Epidermal melanocyte (primary cell): Measurements from ENCODE around the gene PRR19.

Experiments
- DNase-seq: peaks from one replicate; pipeline ENCODE4 v3.0.0; 2011; ENCODE audit warnings: low spot score; ENCODE audit not compliant: insufficient read length

The PRR19 gene

DNA sequence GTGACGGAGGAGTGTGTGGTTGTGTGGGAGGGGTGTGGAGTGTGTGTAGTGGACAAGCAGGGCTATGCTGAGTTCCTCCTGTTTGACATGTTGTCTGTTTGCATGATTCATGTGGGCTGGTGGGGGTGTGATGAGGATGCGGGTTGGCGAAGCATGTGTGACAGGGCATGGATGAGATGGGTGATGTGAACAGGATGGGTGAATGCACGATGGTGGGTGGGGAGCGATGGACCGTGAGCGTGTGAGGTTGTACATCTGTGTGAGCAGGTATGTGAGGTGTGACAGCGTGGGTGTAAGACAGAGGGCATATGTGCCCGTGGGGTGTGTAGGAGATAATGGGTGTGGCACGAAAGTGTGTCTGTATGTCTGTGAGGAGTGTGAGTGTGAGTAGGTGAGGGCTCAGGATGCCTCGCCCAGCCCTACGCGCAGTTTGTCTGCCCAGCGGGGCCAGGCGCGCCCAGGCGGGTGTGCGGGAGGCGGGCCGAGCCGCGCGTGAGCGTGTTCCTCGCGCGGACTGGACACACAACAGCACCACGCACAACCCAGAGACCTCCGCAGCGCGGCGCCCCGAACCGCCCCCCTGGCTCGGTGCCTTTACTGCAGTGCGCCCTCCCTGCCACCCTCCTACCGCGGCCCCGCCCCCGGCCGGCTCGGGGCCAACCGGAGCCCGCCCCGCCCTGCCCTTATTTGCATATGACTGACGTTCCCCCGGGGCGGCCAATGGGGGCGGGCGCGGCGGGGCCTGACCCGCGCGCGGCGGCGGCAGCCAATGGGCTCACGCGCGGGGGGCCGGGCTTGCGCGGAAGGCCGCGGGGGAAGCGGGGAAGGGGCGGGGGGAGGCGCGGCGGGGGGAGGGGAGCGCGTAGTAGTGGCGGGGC lies 18.5 kb upstream of the PRR19 start:
- peak; percentile 92 for DNase-seq

DNA sequence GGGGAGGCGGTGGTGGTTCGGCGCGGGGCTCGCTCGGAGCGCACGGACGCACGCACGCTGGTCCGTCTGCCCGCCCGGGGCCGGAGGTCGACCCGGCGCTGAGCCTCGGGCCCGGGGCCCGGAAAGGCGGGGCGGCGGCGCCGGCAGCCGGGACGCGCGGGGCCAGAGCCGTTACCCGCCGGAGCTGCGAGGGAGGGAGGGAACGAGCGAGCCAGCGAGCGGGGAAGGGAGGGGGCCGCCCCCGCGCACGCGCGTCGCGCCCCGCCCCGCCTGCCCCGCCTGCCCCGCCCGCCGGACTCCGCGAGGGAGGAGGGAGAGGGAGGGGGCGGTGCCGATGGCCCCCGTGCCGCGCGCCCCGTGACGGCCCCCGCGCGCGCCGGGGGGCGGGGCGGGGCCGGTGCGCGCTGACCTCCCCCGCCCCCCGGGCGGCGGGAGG lies 17.8 kb upstream of the PRR19 start:
- DNase-seq: peak; percentile 91

DNA sequence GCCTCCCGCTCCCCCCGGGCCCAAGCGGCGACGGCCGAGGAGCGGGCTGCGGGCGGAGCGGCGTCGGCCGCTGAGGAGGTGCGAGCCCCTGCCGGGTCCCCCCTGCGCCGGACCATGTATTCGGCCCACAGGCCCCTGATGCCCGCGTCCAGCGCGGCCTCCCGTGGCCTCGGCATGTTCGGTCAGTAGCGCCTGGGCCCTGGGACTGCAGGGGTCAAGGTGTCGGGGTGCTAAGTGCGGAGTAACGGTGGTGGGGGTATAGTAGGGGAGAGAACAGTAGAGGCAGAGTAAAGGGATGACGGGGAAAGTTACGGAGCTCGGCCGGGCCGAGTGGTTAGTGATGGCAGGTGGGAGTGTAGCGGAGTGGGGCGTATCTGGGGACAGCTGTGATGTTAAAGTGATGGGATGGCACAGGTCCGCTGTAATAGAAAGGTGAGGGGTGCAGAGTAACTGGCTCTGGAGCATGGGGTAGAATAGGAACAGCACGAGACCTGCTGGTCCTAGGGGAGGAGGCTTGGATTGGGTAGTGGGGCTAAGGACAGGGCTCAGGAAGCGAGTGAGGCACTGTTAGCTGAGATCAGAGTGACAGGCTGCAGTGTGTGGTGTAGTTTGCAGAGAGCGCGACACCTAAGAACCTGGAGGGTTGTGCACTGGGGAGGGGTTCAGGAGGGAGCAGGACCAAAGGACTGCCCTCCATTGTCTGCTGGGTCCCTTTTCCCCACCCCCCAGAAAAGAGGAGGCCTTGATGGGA lies 17.2 kb upstream of the PRR19 start:
- DNase-seq: no peak

DNA sequence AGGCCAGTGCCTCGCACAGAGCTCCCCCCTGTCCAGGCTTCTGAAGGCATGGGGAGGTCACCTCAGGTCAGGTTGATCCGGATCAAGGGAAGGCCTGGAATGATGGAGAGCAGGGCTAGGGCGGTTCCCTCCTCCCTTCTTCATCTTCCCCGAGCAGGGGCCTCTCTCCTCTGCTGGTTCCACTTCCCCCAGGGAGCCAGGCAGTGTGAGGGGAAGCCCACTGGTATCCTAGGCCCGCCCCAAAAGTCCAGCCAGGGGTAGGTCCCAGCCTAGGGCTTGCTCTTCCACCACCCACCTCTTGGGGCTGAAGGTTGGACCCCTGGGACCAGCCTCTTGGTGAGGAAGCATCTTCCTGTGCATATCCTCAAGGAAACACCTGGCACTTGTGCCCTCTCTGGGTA lies 16.4 kb upstream of the PRR19 start:
- DNase-seq: no peak

GRCh38 chr19:42285988-42286348 lies 16.0 kb upstream of the PRR19 start:
- DNase-seq: no peak

DNA sequence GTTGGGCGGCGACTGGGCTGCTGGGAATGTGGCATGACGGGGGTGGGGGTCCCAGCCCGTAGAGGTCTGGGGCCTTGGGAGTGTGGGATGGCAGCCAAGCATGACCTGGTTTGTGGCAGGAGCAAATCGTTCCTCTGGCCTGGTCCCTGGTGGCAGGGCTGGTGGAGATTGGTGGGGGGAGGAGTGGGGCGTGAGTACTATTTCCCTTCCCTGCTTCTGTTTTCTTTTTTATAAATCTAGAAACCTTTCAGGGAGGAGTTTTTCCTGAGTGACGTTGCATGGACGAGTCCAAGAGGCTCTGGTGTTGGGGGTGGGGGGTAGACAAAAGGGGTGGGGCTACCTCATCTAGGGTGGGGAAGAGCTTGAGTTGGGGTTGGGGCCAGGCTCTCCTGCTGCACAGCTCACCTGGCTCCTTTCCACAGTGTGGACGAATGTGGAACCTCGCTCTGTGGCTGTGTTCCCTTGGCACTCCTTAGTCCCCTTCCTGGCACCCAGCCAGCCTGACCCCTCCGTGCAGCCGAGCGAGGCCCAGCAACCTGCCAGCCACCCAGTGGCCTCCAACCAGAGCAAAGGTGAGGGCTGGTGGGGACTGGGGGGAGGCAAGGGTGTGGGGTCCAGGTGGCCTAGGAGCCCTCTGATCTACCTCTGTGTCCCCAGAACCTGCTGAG lies 15.4 kb upstream of the PRR19 start:
- DNase-seq: no peak

DNA sequence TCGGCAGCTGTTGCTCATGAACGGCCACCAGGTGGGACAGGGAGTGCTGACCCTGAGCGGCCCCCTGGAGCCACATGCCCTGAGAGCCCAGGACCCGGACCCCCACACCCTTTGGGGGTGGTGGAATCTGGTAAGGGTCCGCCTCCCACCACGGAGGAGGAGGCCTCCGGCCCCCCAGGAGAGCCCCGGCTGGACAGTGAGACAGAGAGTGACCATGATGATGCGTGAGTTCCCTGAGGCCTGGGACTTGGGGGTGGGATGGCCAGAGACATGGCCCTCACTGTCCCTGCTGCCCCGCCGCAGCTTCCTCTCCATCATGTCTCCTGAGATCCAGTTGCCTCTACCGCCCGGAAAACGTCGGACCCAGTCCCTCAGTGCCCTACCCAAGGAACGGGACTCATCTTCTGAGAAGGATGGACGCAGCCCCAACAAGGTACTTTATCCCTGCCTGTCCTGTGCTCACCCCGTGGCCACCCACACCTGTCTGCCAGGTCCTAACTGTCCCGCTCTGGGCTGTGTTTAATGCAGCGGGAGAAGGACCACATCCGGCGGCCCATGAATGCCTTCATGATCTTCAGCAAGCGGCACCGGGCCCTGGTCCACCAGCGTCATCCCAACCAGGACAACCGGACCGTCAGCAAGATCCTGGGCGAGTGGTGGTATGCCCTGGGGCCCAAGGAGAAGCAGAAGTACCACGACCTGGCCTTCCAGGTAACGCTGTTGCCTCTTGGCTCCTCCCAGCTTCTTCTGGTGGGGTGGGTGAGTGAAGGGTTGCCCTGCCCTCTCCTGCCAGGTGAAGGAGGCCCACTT lies 14.7 kb upstream of the PRR19 start:
- DNase-seq: no peak

- no peak for DNase-seq
Observed at GRCh38 chr19:42287827-42288107, 14.2 kb upstream of the PRR19 start.

GRCh38 chr19:42288387-42288786 lies 13.5 kb upstream of the PRR19 start:
- DNase-seq: no peak

GRCh38 chr19:42288881-42289555 lies 12.9 kb upstream of the PRR19 start:
- DNase-seq: no peak

DNA sequence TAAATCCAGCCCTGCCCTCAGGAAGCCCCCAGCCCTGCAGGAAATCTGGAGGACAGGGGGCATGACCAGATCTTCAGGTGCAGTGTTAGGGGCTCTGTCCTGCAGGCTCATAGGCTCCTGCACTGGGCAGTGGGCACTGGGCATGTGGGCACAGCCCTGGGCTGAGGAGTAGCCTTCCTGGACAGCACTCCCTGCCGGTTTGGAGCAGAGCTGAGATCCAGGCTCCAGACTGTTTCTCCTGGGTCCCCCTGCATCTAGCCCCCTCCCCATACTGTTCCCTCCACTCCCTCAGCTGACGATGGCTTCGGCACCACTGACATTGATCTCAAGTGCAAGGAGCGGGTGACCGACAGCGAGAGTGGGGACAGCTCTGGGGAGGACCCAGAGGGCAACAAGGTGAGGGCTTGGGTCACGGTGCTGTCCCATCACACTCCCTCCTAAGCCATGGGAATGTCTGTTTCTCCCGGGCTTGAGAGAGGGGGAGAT lies 12.3 kb upstream of the PRR19 start:
- no peak for DNase-seq

- no peak for DNase-seq
Observed at GRCh38 chr19:42290136-42290522, 11.8 kb upstream of the PRR19 start.

GRCh38 chr19:42290523-42291434 lies 11.2 kb upstream of the PRR19 start:
- no peak for DNase-seq

- DNase-seq: no peak
Observed at GRCh38 chr19:42291435-42291810, 10.5 kb upstream of the PRR19 start.

GRCh38 chr19:42292042-42292960 lies 9.6 kb upstream of the PRR19 start:
- no peak for DNase-seq

DNA sequence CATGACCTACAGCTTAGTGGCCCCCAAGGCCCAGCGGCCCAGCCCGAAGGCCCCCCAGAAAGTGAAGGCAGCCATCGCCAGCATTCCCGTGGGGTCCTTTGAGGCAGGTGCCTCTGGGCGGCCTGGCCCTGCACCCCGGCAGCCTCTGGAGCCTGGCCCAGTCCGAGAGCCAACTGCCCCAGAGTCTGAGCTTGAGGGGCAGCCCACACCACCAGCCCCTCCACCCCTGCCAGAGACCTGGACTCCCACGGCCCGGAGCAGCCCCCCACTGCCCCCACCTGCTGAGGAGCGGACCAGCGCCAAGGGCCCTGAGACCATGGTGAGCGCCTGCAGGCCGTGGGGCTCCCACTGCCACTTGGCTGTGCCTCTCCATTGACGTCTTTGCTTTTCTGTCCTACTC lies 9.0 kb upstream of the PRR19 start:
- no peak for DNase-seq

DNA sequence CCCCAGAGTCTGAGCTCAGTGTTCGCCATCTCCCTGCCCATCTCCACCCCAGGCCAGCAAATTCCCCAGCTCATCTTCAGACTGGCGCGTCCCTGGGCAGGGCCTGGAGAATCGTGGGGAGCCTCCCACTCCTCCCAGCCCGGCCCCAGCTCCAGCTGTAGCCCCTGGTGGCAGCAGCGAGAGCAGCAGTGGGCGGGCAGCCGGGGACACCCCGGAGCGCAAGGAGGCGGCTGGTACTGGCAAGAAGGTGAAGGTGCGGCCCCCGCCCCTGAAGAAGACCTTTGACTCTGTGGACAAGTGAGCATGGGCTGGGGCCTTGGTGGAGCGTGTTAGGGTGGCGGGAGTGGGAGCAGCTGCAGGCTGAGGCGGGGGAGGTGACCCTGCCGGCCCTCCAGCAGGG lies 8.4 kb upstream of the PRR19 start:
- DNase-seq: no peak

GRCh38 chr19:42293948-42294347 lies 8.0 kb upstream of the PRR19 start:
- DNase-seq: no peak
